HEK293T (cell line): ENCODE data around the gene ATP5F1D.

ENCODE experiments used
- CTCF ChIA-PET: fragments of 350-600 bp; formaldehyde crosslinking; extraction: SDS; loops from one replicate; lab custom pipeline; 2021; ENCODE audit warnings: antibody characterized with exemption, inconsistent platforms; lab: Yijun Ruan, JAX
- POLR2A ChIA-PET: fragments of 350-600 bp; formaldehyde crosslinking; extraction: SDS; loops from one replicate; lab custom pipeline; 2020; ENCODE audit warnings: antibody characterized with exemption, inconsistent platforms; lab: Yijun Ruan, JAX
- DNase-seq: peaks from one replicate; pipeline ENCODE4 v3.0.0; 2012; ENCODE audit warnings: mixed read lengths; ENCODE audit errors: extremely low spot score
- ARNT ChIP-seq: fragments of 450-650 bp; IDR thresholded peaks from 2 replicates; pipeline ENCODE4 v1.6.1; 2017; ENCODE audit warnings: mild to moderate bottlenecking
- BHLHE40 ChIP-seq: fragments of 450-650 bp; IDR thresholded peaks from 2 replicates; pipeline ENCODE4 v1.6.1; 2016; ENCODE audit warnings: mild to moderate bottlenecking, moderate library complexity, borderline replicate concordance
- CTBP1 ChIP-seq: fragments of 450-650 bp; IDR thresholded peaks from 2 replicates; pipeline ENCODE4 v1.6.1; 2016; ENCODE audit warnings: borderline replicate concordance
- ELF4 ChIP-seq: fragments of 450-650 bp; IDR thresholded peaks from 2 replicates; pipeline ENCODE4 v1.6.1; 2017; ENCODE audit warnings: antibody characterized with exemption
- FOXA1 ChIP-seq: fragments of 450-650 bp; IDR thresholded peaks from 2 replicates; pipeline ENCODE4 v1.6.1; 2016; ENCODE audit warnings: mild to moderate bottlenecking
- FOXK2 ChIP-seq: fragments of 450-650 bp; IDR thresholded peaks from 2 replicates; pipeline ENCODE4 v1.6.1; 2016; ENCODE audit warnings: mild to moderate bottlenecking
- FOXM1 ChIP-seq: fragments of 450-650 bp; IDR thresholded peaks from 2 replicates; pipeline ENCODE4 v1.6.1; 2017; ENCODE audit warnings: mild to moderate bottlenecking, borderline replicate concordance
- HDGF ChIP-seq: fragments of 450-650 bp; IDR thresholded peaks from 2 replicates; pipeline ENCODE4 v1.6.1; 2017; ENCODE audit warnings: antibody characterized with exemption, borderline replicate concordance
- L3MBTL2 ChIP-seq: fragments of 450-650 bp; conservative IDR thresholded peaks from 2 replicates; pipeline ENCODE4 v1.6.1; 2016; ENCODE audit warnings: mild to moderate bottlenecking
- LEF1 ChIP-seq: fragments of 450-650 bp; IDR thresholded peaks from 2 replicates; pipeline ENCODE4 v1.6.1; 2017; ENCODE audit warnings: mild to moderate bottlenecking, borderline replicate concordance
- NFRKB ChIP-seq: fragments of 450-650 bp; IDR thresholded peaks from 2 replicates; pipeline ENCODE4 v1.6.1; 2016; ENCODE audit warnings: mild to moderate bottlenecking, moderate library complexity
- SP1 ChIP-seq: fragments of 450-650 bp; IDR thresholded peaks from 2 replicates; pipeline ENCODE4 v1.6.1; 2017
- SUZ12 ChIP-seq: fragments of 450-650 bp; IDR thresholded peaks from 2 replicates; pipeline ENCODE4 v1.6.1; 2016; ENCODE audit warnings: mild to moderate bottlenecking
- TARDBP ChIP-seq: fragments of 450-650 bp; IDR thresholded peaks from 2 replicates; pipeline ENCODE4 v1.6.1; 2016
- ZNF384 ChIP-seq: fragments of 450-650 bp; IDR thresholded peaks from 2 replicates; pipeline ENCODE4 v1.6.1; 2016
- TF ChIP-seq, protein P1 (sequence below): fragments of 450-650 bp; IDR thresholded peaks from 2 replicates; pipeline ENCODE4 v1.6.1; 2016

ATP5F1D gene

DNA sequence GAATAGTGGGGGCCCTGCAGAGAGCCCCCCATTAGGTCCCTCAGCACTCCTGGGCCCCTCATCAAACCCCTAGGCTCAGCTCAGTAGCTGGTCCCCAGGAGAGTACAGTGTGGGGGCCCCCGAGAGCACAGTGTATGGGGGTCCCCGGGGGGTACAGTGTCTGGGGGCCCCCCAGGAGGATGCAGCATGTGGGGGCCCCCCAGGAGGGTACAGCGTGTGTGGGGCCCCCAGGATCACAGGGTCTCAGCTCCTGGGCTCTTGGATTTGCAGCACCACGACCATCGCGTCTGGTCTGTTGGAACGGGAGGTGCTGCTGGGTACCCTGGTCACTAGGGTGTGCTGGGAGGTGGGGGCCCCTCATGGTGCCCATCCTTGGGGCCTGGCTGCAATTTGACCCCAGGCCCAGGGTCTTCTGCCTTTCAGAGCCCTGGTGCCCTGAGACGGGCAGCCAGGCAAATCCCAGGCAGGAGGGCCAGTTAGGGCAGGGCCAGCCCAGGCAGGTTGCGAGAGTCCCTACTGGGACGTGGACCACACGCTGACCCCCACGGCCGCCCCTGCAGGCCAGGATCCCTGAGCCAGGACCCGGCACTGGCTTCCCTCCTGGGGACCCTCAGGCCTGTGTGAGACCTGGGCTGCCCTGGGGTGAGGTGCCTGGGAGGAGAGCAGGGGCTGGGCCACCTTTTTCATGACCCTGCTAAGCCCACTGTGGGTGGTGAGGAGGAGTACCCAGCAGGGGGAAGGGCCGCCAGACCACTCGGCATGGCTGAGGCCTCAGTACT lies 17.3 kb upstream of the ATP5F1D start:
- ChIA-PET CTCF (no interaction called here), POLR2A (interaction anchor here (0.7 kb wide), 1 partner anchor 45 kb away, joined by 4 read pairs; no protein-coding TSS in a partner anchor)
- DNase-seq, result no peak
- TF ChIP-seq FOXA1 (no peak), SP1 (no peak), HDGF (no peak), ELF4 (no peak), NFRKB (no peak), BHLHE40 (no peak), SUZ12 (no peak), TARDBP (no peak), LEF1 (no peak), L3MBTL2 (no peak), CTBP1 (no peak)

- DNase-seq, result no peak
- TF ChIP-seq SP1 (no peak), FOXA1 (no peak), BHLHE40 (no peak), TARDBP (no peak), ARNT (no peak), NFRKB (no peak)
- ChIA-PET POLR2A (interaction anchor here (1.1 kb wide), 1 partner anchor 44 kb away, joined by 6 read pairs; no protein-coding TSS in a partner anchor), CTCF (no interaction called here)
These were observed 16.7 kb upstream of the ATP5F1D start for GRCh38 chr19:1224847-1225246.

DNA sequence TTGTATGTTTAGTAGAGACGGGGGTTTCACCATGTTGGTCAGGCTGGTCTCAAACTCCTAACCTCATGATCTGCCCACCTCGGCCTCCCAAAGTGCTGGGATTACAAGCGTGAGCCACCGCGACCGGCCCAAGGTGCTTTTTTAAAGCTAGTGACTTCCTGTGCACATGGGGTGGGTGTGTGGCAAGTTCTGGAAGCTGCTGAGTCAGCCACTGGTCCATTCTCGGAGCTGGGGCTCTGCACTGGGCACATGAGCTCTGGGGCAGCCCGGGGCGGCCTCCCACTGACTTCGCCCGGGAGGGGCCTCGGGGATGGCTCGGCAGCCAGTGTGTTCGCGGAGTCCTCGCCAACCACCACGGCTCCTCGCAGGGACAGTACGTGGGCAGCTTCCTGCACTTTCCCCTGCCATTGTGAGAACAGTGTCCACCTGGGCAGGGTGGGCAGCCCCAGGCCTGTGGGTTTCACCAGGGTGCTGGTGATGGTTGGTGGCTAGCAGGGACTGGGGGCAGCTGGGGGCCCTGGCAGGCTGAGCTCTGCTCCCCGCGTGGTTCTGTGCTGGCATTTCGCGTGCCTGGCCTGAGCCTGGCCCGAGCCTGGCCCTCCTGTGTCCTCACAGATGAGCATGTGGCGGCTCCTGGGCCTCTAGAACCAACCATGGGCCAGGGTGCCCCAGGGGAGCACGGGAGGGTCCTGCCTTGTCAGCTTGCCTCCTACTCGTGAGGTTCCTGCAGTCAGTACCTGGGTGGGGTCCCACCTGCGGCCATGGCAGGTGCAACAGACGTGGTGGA lies 15.9 kb upstream of the ATP5F1D start:
- CTCF ChIA-PET, result no interaction called here
- POLR2A ChIA-PET, result interaction anchor here (0.7 to 1.1 kb wide), 2 partner anchors 27 to 43 kb away, joined by 3 to 6 read pairs; no protein-coding TSS in a partner anchor
- no peak for DNase-seq
- TF ChIP-seq SUZ12 (no peak), ZNF384 (no peak), BHLHE40 (no peak), FOXA1 (no peak), HDGF (no peak), ARNT (no peak), L3MBTL2 (no peak), CTBP1 (no peak), NFRKB (no peak), TARDBP (no peak), SP1 (no peak), FOXM1 (no peak), FOXK2 (no peak), ELF4 (no peak), LEF1 (no peak)
- TF ChIP-seq, protein P1, sequence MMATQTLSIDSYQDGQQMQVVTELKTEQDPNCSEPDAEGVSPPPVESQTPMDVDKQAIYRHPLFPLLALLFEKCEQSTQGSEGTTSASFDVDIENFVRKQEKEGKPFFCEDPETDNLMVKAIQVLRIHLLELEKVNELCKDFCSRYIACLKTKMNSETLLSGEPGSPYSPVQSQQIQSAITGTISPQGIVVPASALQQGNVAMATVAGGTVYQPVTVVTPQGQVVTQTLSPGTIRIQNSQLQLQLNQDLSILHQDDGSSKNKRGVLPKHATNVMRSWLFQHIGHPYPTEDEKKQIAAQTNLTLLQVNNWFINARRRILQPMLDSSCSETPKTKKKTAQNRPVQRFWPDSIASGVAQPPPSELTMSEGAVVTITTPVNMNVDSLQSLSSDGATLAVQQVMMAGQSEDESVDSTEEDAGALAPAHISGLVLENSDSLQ, result no peak

DNA sequence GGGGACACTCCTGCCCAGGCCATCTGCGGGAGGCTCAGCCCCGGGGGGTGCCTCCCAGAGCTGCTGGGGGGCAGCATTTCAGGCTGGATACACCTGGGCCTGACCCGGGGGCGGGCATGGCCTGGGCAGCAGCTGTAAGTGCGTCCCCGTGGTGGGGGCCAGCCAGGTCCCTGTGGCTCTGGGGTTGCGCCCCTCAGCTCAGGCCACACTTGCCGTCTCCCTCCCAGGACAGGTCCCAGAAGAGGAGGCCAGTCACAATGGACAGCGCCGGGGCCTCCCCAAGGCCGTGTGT lies 15.4 kb upstream of the ATP5F1D start:
- no peak for DNase-seq
- TF ChIP-seq NFRKB (no peak), ELF4 (no peak), SP1 (no peak), BHLHE40 (no peak), ARNT (no peak), HDGF (no peak), FOXK2 (no peak), CTBP1 (no peak), L3MBTL2 (no peak), FOXM1 (no peak), SUZ12 (no peak), TARDBP (no peak), ZNF384 (no peak), LEF1 (no peak)
- TF ChIP-seq, protein P1, result no peak
- POLR2A ChIA-PET, result interaction anchor here (0.7 kb wide), 1 partner anchor 27 kb away, joined by 3 read pairs; no protein-coding TSS in a partner anchor
- CTCF ChIA-PET, result no interaction called here

- no peak for DNase-seq
These were observed 14.8 kb upstream of the ATP5F1D start for GRCh38 chr19:1226522-1227303.

More at GRCh38 chr19:1226522-1227303, 14.8 kb upstream of the ATP5F1D start:
- POLR2A ChIA-PET, result interaction anchor here (0.7 kb wide), 1 partner anchor 26 kb away, joined by 3 read pairs; no protein-coding TSS in a partner anchor
- CTCF ChIA-PET, result no interaction called here
- TF ChIP-seq NFRKB (no peak), CTBP1 (no peak), TARDBP (no peak), HDGF (no peak), SUZ12 (no peak), FOXM1 (no peak), SP1 (no peak), ZNF384 (no peak), LEF1 (no peak), ARNT (no peak), ELF4 (no peak), FOXA1 (no peak), BHLHE40 (no peak), FOXK2 (no peak), L3MBTL2 (no peak)
- TF ChIP-seq, protein P1, result no peak
